ENCODE results near the gene FKBP11. TPM values are rescaled to one million over a fixed set of nuclear protein-coding genes. Genes with fewer than 3 reads are reported as not detected.
A peak's percentile ranks its signal among the peaks of the same experiment; 100 is the strongest.

The FKBP11 gene
- polyA plus RNA-seq, 1 donor from 2014 or later = 24.9 TPM

GRCh38 chr12:48894271-48894670, 31.0 kb downstream of the FKBP11 start:
- no peak overlapping the region for H3K4me3 ChIP-seq (ENCODE audit: low read length)
- H3K4me2 ChIP-seq (ENCODE audit: low read length) = no peak overlapping the region
- no peaks in the 10 kb centered on the region for H3K79me2 ChIP-seq (replicated peaks; ENCODE audit: insufficient read depth, low read length)
- no peak overlapping the region for H3K9ac ChIP-seq (ENCODE audit: low read length)
- H3K27ac ChIP-seq (ENCODE audit: low read length) = no peak overlapping the region
- no peak overlapping the region for H2AFZ ChIP-seq (ENCODE audit: low read depth, low read length)
- H3K9me3 ChIP-seq (ENCODE audit: low read length) = no peaks in the 10 kb centered on the region
- H4K20me1 ChIP-seq (ENCODE audit: insufficient read depth) = no peaks in the 10 kb centered on the region
- no peaks in the 10 kb centered on the region for H3K27me3 ChIP-seq (ENCODE audit: insufficient read depth, low read depth, low read length)
- peaks cover 6% of the 10 kb centered on the region for H3F3A ChIP-seq (ENCODE audit: insufficient read depth, low read length, poor library complexity, severe bottlenecking)
- TF ChIP-seq EZH2 (IDR thresholded peaks at IDR 0.05; ENCODE audit: borderline replicate concordance, insufficient read depth, low read length, poor library complexity, severe bottlenecking) (no peak), TAF1 (IDR thresholded peaks at IDR 0.05; ENCODE audit: low read depth) (no peak), POLR2AphosphoS5 (IDR thresholded peaks at IDR 0.05) (no peak), SMC3 (conservative IDR thresholded peaks at IDR 0.05; ENCODE audit: poor library complexity) (no peak), RAD21 (conservative IDR thresholded peaks at IDR 0.05) (no peak), MXI1 (conservative IDR thresholded peaks at IDR 0.05; ENCODE audit: poor library complexity, severe bottlenecking) (no peak), REST (IDR thresholded peaks at IDR 0.05; ENCODE audit: borderline replicate concordance) (no peak), EP300 (conservative IDR thresholded peaks at IDR 0.05; ENCODE audit: poor library complexity, severe bottlenecking) (no peak), CTCF (IDR thresholded peaks at IDR 0.05; ENCODE audit: poor library complexity, severe bottlenecking) (no peak)
- H3K36me3 ChIP-seq (ENCODE audit: insufficient read depth, low read length) = no peaks in the 10 kb centered on the region
- no peaks in the 10 kb centered on the region for H3K9me2 ChIP-seq (ENCODE audit: insufficient read depth, low read length)

GRCh38 chr12:48890657-48891418, 34.5 kb downstream of the FKBP11 start:
- Histone ChIP-seq H4K20me1 (ENCODE audit: insufficient read depth) (no peaks in the 10 kb centered on the region), H3F3A (ENCODE audit: insufficient read depth, low read length, poor library complexity, severe bottlenecking) (peaks cover 6% of the 10 kb centered on the region), H3K36me3 (ENCODE audit: insufficient read depth, low read length) (no peaks in the 10 kb centered on the region), H3K4me2 (ENCODE audit: low read length) (peak overlapping the region; percentile 78), H3K9ac (ENCODE audit: low read length) (peak overlapping the region; percentile 84), H3K9me3 (ENCODE audit: low read length) (no peaks in the 10 kb centered on the region), H3K79me2 (replicated peaks; ENCODE audit: insufficient read depth, low read length) (no peaks in the 10 kb centered on the region), H3K4me3 (ENCODE audit: low read length) (peak overlapping the region; percentile 77), H3K27ac (ENCODE audit: low read length) (peak overlapping the region; percentile 88), H3K9me2 (ENCODE audit: insufficient read depth, low read length) (no peaks in the 10 kb centered on the region), H2AFZ (ENCODE audit: low read depth, low read length) (peak overlapping the region; percentile 27), H3K27me3 (ENCODE audit: insufficient read depth, low read depth, low read length) (no peaks in the 10 kb centered on the region)
- TF ChIP-seq SMC3 (conservative IDR thresholded peaks at IDR 0.05; ENCODE audit: poor library complexity) (peak; percentile 93), POLR2AphosphoS5 (IDR thresholded peaks at IDR 0.05) (peak; percentile 72), REST (IDR thresholded peaks at IDR 0.05; ENCODE audit: borderline replicate concordance) (peak; percentile 15), TAF1 (IDR thresholded peaks at IDR 0.05; ENCODE audit: low read depth) (peak; percentile 79), EZH2 (IDR thresholded peaks at IDR 0.05; ENCODE audit: borderline replicate concordance, insufficient read depth, low read length, poor library complexity, severe bottlenecking) (no peak), EP300 (conservative IDR thresholded peaks at IDR 0.05; ENCODE audit: poor library complexity, severe bottlenecking) (peak; percentile 46), MXI1 (conservative IDR thresholded peaks at IDR 0.05; ENCODE audit: poor library complexity, severe bottlenecking) (peak; percentile 65), RAD21 (conservative IDR thresholded peaks at IDR 0.05) (peak; percentile 89), CTCF (IDR thresholded peaks at IDR 0.05; ENCODE audit: poor library complexity, severe bottlenecking) (peak; percentile 99)

All from neural cell (in vitro differentiated cells).